Osteocyte (in vitro differentiated cells): ENCODE results near the gene ABHD12B. TPM values are rescaled to one million over a fixed set of nuclear protein-coding genes. Genes with fewer than 3 reads are reported as not detected.

Experiments used
- DNase-seq: peaks from one replicate; pipeline ENCODE4 v3.0.0; 2021; ENCODE audit warnings: mixed read lengths; ENCODE audit not compliant: unreplicated experiment; ENCODE audit errors: extremely low spot score
- H3K27ac Mint-ChIP-seq: one replicate; pipeline ENCODE4 v1.8.0; 2021; ENCODE audit warnings: mild to moderate bottlenecking, mixed read lengths; ENCODE audit not compliant: unreplicated experiment
- H3K27me3 Mint-ChIP-seq: one replicate; pipeline ENCODE4 v1.8.0; 2021; ENCODE audit warnings: mixed read lengths; ENCODE audit not compliant: unreplicated experiment
- H3K36me3 Mint-ChIP-seq: one replicate; pipeline ENCODE4 v1.8.0; 2021; ENCODE audit warnings: mixed read lengths; ENCODE audit not compliant: unreplicated experiment
- H3K4me1 Mint-ChIP-seq: one replicate; pipeline ENCODE4 v1.8.0; 2021; ENCODE audit warnings: mixed read lengths; ENCODE audit not compliant: unreplicated experiment
- H3K4me3 Mint-ChIP-seq: one replicate; pipeline ENCODE4 v1.8.0; 2021; ENCODE audit warnings: mild to moderate bottlenecking, moderate library complexity, mixed read lengths; ENCODE audit not compliant: unreplicated experiment
- H3K9me3 Mint-ChIP-seq: one replicate; pipeline ENCODE4 v1.8.0; 2021; ENCODE audit warnings: mixed read lengths; ENCODE audit not compliant: unreplicated experiment
- total RNA-seq: library from RNA; stranded (reverse); gene quantifications from 2 replicates; pipeline ENCODE4 v1.2.1, GENCODE V29; 2021
- TF ChIP-seq, protein P1 (sequence below): fragments of 200-600 bp; sonication (generic); IDR thresholded peaks from 2 replicates; pipeline ENCODE4 v1.5.0; 2021; ENCODE audit warnings: antibody characterized with exemption, mild to moderate bottlenecking, moderate library complexity

The ABHD12B gene
- total RNA-seq, 1 donor from 2014 or later = not detected

DNA sequence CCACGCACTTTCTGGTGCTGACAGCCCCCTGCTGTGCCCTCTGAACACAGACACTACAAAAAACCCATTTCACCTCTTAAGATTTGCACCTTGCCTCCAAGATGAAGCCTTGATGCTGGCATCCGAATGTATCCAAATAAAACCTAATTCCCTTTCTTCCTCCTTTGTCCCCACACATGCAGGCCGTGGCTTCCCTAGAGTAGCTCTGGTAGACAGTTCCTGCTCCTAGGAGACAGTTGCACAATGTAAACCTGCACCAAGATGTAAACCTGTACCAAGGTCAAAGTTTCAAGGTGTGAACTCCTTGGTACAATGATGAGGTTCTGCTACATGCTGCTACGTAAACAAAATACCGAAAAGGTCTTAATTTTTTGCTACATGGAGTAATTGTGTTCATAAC is 625 bp upstream of the ABHD12B start:
- TF ChIP-seq, protein P1, sequence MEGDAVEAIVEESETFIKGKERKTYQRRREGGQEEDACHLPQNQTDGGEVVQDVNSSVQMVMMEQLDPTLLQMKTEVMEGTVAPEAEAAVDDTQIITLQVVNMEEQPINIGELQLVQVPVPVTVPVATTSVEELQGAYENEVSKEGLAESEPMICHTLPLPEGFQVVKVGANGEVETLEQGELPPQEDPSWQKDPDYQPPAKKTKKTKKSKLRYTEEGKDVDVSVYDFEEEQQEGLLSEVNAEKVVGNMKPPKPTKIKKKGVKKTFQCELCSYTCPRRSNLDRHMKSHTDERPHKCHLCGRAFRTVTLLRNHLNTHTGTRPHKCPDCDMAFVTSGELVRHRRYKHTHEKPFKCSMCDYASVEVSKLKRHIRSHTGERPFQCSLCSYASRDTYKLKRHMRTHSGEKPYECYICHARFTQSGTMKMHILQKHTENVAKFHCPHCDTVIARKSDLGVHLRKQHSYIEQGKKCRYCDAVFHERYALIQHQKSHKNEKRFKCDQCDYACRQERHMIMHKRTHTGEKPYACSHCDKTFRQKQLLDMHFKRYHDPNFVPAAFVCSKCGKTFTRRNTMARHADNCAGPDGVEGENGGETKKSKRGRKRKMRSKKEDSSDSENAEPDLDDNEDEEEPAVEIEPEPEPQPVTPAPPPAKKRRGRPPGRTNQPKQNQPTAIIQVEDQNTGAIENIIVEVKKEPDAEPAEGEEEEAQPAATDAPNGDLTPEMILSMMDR = no peak
- no peaks in the 10 kb centered on the region for H3K9me3 Mint-ChIP-seq
- peaks cover 3% of the 10 kb centered on the region for H3K36me3 Mint-ChIP-seq
- peaks cover 20% of the 10 kb centered on the region for H3K4me1 Mint-ChIP-seq
- no peak overlapping the region for H3K27ac Mint-ChIP-seq
- peaks cover 46% of the 10 kb centered on the region for H3K27me3 Mint-ChIP-seq
- no peak overlapping the region for H3K4me3 Mint-ChIP-seq
- DNase-seq = no peak

DNA sequence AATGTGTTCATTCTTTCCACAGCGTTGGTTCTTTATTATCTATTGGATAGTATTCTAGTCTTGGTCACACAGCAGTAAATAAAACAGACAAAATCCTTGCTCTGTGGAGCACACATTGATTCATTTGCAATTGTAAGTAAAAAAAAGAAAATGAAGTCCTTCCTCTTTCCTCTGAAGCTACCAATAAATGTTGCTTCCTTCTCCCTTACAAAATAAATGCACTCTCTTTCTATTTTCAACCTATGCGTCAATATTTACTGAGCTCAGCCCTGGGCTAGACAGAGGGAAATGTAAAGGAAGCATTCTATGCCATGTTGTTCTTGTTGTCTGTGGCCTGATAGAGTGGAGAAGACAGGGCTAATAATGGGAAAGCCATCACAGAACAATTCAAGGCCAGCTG is 2.9 kb downstream of the ABHD12B start:
- H3K27ac Mint-ChIP-seq = no peak overlapping the region
- DNase-seq = no peak
- peaks cover 20% of the 10 kb centered on the region for H3K4me1 Mint-ChIP-seq
- peaks cover 3% of the 10 kb centered on the region for H3K36me3 Mint-ChIP-seq
- H3K9me3 Mint-ChIP-seq = peaks cover 3% of the 10 kb centered on the region
- TF ChIP-seq, protein P1 = no peak
- H3K27me3 Mint-ChIP-seq = peaks cover 66% of the 10 kb centered on the region
- no peak overlapping the region for H3K4me3 Mint-ChIP-seq

DNA sequence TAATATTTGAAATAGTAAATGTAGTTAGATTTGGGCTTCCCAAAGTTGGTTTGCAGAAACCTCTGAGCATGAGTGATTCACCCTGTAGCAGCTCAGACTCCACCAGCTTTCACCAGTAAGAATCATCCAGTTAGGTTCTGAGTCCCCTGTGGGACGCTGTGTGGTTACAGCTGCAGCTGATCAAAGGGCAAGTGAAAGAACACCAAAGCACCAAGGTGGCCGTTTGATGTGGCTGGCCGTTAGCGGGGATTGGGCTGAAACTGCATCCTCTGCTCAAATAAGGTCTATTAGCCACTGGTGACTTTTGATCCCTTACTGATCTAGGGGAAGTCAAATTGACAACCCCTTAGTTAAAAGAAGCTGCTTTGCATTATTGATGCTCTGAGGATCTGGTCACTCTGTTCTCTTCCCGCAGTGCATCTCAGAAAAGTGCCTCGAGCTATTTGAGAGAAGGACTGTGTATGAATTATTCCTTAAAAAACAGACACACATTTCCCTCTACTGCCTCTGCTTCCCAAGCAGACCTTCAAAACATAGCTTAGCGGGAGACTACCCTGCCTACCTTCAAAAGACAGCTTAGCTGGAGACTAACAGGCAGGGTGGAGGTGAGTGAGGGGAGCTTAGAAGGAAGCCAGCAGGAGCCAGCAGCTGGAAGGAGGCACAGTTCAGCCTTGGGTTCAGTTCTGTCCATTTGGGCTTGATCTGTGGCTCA is 3.7 kb downstream of the ABHD12B start:
- Mint-ChIP-seq H3K36me3 (peaks cover 3% of the 10 kb centered on the region), H3K9me3 (peaks cover 3% of the 10 kb centered on the region), H3K27me3 (peaks cover 67% of the 10 kb centered on the region), H3K27ac (no peak overlapping the region), H3K4me1 (peaks cover 23% of the 10 kb centered on the region), H3K4me3 (no peak overlapping the region)
- TF ChIP-seq, protein P1 = no peak
- DNase-seq = no peak

DNA sequence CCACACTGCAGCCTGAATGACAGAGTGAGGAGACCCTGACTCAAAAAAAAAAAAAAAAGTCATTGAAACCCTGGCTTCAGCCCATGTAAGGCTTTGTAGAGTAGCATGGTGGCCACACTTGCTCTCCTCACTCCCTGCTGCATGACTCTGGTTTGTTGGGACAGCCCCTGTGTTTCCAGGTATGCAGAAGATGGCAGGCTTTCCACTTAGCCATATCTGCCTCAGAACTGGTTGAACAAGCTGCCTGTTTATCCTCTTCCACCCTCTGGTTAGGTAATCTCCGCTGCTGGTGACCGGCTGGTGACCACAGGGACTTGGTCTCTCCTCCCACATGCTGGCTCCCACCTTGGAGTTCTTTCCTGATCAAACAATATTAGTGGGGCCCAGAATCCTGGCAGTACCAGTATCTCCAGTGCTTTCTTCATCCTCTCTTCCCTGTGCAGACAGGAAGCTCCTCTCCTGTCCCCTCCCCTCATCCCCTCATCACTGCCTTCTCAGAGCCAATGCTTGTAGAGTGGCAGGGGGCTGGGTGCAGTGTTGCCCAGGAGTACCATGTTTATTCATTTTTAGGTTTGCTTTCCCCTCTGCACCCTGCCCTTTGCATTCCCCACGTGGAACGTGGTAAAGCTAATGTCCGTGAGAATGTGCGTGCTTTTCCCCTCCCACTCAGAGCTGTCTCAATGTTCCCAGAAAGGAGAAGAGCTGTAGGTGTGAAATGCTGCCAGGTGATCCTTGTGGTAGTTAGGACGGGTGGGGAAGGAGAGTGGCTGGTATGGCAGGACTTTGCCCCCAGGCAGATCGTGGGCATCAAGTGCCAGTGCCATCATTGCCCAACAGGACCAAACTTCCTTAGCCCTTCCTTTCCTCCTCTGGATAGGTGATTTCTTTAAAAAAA is 11.3 kb downstream of the ABHD12B start:
- H3K36me3 Mint-ChIP-seq = no peaks in the 10 kb centered on the region

More for the DNA sequence above, 11.3 kb downstream of the ABHD12B start:
- Mint-ChIP-seq H3K27me3 (peaks cover 22% of the 10 kb centered on the region), H3K4me1 (peaks cover 6% of the 10 kb centered on the region), H3K27ac (no peak overlapping the region), H3K4me3 (no peak overlapping the region), H3K9me3 (peaks cover 3% of the 10 kb centered on the region)
- DNase-seq = no peak
- TF ChIP-seq, protein P1 = no peak
